Measurements from ENCODE around the gene MIF4GD.

GRCh38 chr17:75288359-75288758 is 17.3 kb upstream of the MIF4GD start:
- TF ChIP-seq CTCF (IDR thresholded peaks at IDR 0.05): no peak
- TF ChIP-seq POLR2A (IDR thresholded peaks at IDR 0.05): no peak
